Stimulated activated CD4-positive, alpha-beta T cell treated with anti-CD3 and anti-CD28 coated beads, Interleukin-1b, Interleukin-23, amount 100 ng/mL, for 48 hours (primary cell): Measurements from ENCODE around the gene IP6K3.

Experiments
- DNase-seq: peaks from one replicate; pipeline ENCODE4 v3.0.0-alpha.2; 2020

Gene IP6K3

DNA sequence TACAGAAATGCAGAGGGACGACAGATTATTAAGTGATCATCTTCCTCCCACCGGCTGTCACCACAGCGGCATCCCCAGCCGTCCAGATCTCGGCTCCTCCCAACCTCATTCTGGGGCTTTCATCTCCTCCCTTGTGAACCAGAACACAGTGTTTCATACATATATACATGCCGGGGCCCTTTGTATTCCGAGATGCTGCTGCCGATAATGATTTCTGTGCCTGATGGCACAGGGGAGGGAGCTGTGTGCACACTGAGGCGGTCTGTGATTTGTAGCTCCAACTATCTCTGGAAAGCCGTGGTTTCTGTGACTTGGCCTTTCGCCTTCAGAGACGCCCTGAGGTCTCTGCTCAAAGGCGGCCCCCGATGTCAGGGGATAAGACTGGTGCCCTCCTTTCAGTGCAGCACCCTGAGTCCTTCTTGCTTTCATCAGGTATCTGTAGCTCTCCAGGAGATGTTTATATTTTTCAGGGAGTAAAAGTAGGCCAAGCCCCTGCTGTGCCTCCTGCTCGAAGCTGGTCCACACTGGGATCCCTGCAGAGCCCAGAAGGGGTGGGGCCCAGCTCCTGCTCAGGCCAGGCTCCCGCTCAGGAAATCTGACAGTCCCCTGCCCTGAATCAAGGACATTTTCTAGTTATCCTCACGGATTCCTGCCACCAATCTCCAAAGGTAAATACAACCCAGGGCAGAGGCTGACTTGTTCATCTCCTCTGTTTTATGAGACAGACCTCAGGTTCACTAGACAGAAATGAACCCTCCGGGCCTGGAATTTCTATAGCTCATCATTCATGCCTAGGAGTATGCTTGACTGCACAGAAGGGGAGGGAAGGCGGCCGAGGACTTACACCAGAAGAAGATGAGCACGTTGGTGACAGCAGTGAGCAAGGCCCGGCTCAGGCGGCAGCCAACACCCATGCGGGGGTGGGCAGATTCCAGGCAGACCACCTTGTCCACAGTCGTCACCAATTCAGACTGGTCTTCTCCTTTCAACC is 31.0 kb upstream of the IP6K3 start:
- DNase-seq = no peak

DNA sequence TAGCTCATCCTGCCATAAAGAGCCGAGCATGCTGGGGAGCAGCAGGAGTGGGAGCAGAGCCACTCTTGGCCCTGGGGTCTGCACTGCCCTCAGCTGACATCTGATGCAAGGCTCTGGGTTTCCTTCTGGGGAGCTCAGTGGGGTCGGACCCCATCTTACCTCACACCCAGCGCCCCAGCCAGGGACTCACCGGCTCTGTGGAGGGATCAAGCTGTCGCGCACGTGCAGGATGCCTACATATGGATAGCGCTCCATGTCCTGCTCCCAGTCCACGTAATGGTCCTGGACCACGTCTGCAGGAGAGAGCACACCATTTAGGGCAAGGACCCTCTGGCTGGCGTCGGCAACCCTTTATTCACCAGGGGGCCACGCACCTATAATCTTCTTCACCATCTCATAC is 30.1 kb upstream of the IP6K3 start:
- DNase-seq = no peak

- no peak for DNase-seq
These were observed 29.5 kb upstream of the IP6K3 start for GRCh38 chr6:33776186-33776585.

DNA sequence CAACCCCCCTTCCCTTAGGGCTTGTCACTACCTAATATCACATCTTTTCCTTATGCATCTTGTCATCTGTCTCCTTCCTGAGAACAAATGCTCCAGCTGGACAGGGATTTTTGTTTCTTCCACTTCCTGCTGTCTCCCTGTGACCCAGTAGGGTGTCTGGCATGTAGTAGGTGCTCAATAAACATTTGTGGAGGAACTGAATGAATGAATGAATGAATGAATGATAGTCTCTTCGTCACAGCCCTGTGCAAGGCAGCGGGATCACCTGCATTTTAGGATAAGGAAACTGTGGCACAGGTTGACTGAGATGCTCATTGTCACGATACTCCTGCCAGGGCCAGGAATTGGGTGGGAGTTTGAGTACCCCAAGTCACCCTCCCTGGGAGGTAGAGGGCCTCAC is 28.1 kb upstream of the IP6K3 start:
- no peak for DNase-seq

- no peak for DNase-seq
These were observed 26.3 kb upstream of the IP6K3 start for GRCh38 chr6:33772902-33773472.

DNA sequence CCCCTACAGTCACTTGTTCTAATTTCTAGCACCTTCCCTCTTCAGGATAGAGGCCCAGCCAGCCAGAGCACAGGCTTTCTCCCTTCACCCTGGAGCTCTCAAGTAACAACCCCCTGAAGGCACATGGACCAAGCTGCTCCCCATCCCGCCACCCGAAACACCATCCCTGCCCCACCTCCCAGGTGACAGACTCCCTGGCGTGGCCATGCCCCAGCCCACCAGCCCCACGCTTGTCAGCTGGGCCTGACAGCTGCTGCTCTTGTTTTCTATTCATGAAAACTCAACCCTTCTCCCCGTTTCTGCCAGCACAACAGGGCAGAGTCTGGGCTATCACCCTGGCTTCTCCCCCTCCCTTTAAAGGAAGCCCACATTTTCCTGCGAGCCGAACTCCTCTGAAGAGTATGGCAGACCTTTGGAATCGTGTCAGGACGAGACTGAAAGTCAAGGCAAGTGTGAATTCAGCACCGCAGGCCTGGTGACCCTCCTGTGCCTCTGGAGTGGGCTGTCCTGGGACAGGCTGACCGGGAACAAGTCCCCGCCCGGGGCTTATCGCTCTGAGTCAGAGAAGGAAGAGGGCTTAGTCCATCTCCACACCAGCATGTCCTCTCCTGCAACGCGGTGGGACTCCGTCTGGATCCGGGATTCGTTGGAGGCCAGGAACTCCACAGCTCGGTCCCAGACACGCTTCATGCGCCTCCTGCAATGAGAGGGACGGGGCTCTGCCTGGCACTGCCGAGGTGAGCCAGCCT is 25.6 kb upstream of the IP6K3 start:
- no peak for DNase-seq

DNA sequence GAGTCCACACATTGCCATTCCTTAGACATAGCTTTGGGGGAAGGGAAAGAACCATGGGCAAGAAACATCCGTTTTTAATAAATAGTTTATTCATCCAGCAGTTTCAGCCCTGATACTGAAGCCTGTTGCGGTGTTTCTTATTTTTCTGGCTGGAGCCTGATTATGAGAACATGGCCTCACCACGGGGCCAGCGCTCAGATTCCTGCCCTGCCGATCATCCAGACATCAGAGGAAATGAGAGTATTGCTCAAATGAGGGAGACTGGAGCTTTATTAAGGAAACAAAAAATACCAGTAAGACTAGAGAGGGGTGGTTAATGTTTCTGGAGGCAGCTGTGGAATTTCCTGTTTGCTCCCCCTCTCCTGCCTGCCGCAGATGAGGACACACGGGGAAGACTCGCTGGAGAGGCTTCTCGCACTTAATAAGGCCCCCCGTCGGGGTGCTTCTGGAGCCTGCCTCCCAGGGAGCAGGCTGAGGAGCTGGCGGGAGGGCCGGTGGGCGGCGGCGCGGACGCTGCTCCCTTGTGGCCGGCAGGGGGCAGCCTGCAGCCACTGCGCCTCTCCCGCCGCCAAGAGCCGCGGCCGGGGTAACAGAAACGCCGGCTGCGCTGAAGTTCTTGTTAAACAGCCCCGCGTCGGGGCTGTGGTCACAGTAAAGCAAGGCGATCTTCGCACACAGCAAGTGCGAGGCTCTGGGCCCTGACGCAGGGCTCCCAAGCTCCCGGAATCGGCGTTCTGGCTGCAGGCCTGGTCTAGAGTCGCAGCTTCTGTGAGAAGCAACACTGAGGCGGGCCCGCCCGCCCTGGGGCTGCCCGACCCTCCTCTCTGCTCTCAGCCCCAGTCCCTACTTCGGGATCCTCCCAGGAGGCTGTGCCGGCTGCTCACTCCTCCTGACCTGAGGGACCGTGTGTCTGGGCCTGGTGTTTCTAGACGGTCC is 24.7 kb upstream of the IP6K3 start:
- peak; percentile 60 for DNase-seq

GRCh38 chr6:33770833-33771145 is 24.1 kb upstream of the IP6K3 start:
- DNase-seq = no peak

DNA sequence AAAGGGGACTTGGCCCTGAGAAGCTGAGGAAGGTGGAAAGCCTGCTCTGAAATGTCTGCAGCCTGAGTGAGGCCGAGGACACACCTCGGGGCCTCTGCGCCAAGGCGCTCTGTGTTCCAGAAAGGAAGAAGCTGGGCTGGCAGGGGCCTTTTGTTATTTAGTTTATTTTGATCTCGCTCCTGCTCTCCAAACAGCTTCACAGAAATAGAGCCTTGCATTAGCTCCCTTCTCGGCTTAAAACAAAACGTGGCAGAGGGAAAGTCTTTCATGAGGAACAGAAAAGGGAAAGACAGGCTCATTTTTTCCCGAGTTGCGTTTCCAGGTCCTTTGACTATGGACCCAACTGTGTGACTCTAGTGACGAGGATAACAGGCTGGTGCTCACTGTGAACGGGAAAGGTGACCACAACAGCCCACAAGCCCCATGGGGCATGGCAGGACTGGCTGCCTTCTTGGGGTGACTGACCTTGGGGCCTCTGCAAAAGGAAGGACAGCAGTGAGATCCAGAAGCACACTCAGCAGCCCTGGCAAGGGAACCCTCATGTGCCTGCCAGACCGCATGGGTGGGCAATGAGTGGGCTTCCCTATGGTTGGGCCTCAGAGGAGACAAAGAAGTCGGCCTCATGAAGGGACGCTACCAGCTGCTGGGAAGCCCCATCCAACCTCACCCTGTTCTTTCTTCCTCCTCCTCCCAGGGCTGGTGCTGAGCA is 23.6 kb upstream of the IP6K3 start:
- DNase-seq = no peak

GRCh38 chr6:33769248-33769821 is 22.6 kb upstream of the IP6K3 start:
- DNase-seq = no peak

GRCh38 chr6:33768644-33769120 is 22.0 kb upstream of the IP6K3 start:
- DNase-seq = peak; percentile 73

- DNase-seq = no peak
These were observed 20.5 kb upstream of the IP6K3 start for GRCh38 chr6:33766921-33767907.

GRCh38 chr6:33765368-33765767 is 18.7 kb upstream of the IP6K3 start:
- no peak for DNase-seq

DNA sequence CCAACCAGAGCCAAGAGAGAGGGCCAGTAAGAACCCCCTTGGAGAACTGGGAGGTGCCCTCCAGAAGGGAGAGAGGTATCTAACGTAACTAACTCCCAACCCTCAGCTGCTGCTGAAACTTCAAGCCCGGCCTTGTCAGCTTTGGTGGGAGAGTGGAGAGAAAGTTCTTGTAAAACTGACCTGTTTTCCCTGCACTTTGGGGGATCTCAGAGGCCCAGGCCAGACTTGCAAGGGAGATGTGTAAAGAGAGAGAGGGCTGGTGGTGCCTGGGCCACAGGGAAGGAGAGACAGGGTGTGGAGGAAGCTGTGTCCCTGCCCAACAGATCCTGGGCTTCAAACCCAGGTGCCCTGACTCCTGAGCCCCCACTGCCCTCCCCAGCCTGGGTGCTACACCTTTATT is 17.3 kb upstream of the IP6K3 start:
- DNase-seq = no peak

- no peak for DNase-seq
These were observed 16.8 kb upstream of the IP6K3 start for GRCh38 chr6:33763483-33763882.

DNA sequence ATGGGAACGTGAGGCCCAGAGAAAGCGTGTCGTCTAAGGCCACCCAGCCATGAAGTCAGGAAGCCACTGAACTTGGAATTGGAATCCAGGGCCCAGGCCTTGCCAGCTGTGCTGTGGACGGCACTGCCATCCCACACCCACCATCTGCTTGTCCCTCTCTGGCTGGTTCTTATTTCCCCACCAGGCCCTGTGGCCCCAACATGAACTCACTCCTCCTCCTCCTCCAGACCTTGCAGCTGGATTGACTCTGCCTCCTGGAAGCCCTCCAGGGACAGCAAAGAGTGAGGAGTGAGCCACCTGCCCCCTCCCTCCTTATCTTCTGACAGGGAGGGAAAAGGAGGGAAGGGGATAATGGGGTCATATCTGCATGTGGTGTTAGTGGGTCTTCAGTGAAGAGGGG is 16.0 kb upstream of the IP6K3 start:
- no peak for DNase-seq

- DNase-seq = peak; percentile 41
These were observed 15.4 kb upstream of the IP6K3 start for GRCh38 chr6:33761922-33762629.

GRCh38 chr6:33761581-33761921 is 14.8 kb upstream of the IP6K3 start:
- DNase-seq = no peak

DNA sequence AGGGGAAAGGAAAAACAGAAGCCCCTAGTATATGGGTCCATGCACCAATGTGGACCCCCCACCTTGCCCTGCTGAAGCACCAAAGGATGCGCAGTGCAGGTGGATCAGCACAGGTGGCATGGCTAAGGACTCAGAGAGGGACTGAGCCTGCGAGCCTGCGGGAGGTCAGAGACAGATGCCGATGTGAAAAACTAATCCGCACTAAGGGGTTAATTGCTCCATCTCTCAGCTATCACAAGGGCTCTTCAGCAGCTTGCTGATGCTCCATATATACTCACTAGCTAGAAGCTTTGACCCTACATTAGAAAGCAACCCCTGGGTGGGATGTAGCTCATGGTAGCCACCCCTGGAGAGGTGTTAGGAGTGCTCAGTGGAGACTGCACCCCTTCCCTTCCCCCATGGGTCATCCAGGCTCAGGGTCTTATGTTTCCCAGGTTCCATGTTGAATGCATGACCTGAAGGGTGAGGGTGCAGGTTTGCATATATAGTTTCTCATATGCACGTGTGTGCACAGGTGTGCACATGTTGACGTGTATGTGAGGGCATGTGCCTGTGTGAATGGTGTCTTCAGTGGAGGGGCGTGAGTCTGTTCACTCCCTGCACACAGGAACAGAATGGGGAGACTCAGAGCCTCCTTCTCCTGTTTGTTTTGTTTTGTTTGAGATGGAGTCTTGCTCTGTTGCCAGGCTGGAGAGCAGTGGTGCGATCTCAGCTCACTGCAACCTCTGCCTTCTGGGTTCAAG is 13.4 kb upstream of the IP6K3 start:
- no peak for DNase-seq
